K562 (cell line): ENCODE data around the gene UBASH3A. TPM values are rescaled to one million over a fixed set of nuclear protein-coding genes. Genes with fewer than 3 reads are reported as not detected.

ENCODE experiments used
- ATAC-seq: fragments of 200-7000 bp; cut with Tn5 transposase; 3 replicates; pipeline ENCODE4 v1.9.1; 2020; ENCODE audit warnings: moderate library complexity
- BruUV-seq: library from RNA; stranded (reverse); fragments of 400-500 nt; replicated peaks from 2 replicates; lab custom pipeline; 2021; lab: Mats Ljungman, UMichigan
- CTCF ChIA-PET: fragments of 300-600 bp; formaldehyde crosslinking; extraction: SDS; loops from one replicate; lab custom pipeline; 2021; ENCODE audit warnings: low intra/inter-chr PET ratio; lab: Yijun Ruan, JAX
- POLR2A ChIA-PET: fragments of 300-600, 350-650 bp; sonication (Branson Sonifier 250); formaldehyde crosslinking; extraction: SDS; loops from one replicate; lab custom pipeline; 2021; ENCODE audit warnings: antibody characterized with exemption, inconsistent platforms; lab: Yijun Ruan, JAX
- DNase-seq, 4 experiments: peaks; one replicate each; pipeline versions ENCODE4 v3.0.0 to v3.0.0-alpha.2; 2011 to 2018; ENCODE audit warnings: low spot score in 3 of 4, mixed read lengths in 3 of 4; ENCODE audit errors: extremely low read depth in 1 of 4
- FAIRE-seq: peaks from 2 replicates; lab custom pipeline; 2011; peaks lifted over from hg19 to GRCh38; lab: Jason Lieb, UNC
- H2AFZ ChIP-seq: 2 replicates; pipeline ENCODE4 v1.6.0; 2011; ENCODE audit warnings: low read depth, low read length, control low read depth, inconsistent platforms
- H3K27ac ChIP-seq: fragments of 200-600 bp; 3 replicates; pipeline ENCODE4 v1.8.0; 2011; ENCODE audit warnings: low read depth, mild to moderate bottlenecking, control low read depth, inconsistent platforms, low read length, moderate library complexity, mixed read lengths; ENCODE audit errors: extremely low read depth
- H3K27me3 ChIP-seq, 2 experiments: fragments of 300-600 bp in 1 of 2; 2 replicates in 1 of 2; 3 replicates in 1 of 2; pipeline versions ENCODE4 v1.6.0 to v1.8.0; 2011; ENCODE audit warnings: inconsistent platforms in 2 of 2, low read length in 2 of 2, mild to moderate bottlenecking in 1 of 2, mixed read lengths in 1 of 2, moderate library complexity in 1 of 2; ENCODE audit not compliant: control insufficient read depth in 2 of 2, insufficient read depth in 2 of 2
- H3K36me3 ChIP-seq: fragments of 300-600 bp; 3 replicates; pipeline ENCODE4 v1.8.0; 2011; ENCODE audit warnings: mild to moderate bottlenecking, low read length, inconsistent platforms; ENCODE audit not compliant: control insufficient read depth, insufficient read depth
- H3K4me1 ChIP-seq, 2 experiments: fragments of 200-600 bp in 1 of 2; replicated peaks in 1 of 2; 2 replicates in 1 of 2; 3 replicates in 1 of 2; pipeline versions ENCODE4 v1.5.1 to v1.8.0; 2011; ENCODE audit warnings: inconsistent platforms in 2 of 2, low read length in 2 of 2, mild to moderate bottlenecking in 1 of 2, mixed read lengths in 1 of 2, moderate library complexity in 1 of 2; ENCODE audit not compliant: control insufficient read depth in 2 of 2, insufficient read depth in 2 of 2
- H3K4me2 ChIP-seq: 2 replicates; pipeline ENCODE4 v1.6.1; 2011; ENCODE audit warnings: low read length, control low read depth, inconsistent platforms, mixed read lengths; ENCODE audit not compliant: insufficient read depth
- H3K4me3 ChIP-seq: fragments of 200-600 bp; sonication (generic), shearing (Covaris generic); 2 replicates; pipeline ENCODE4 v1.5.1; 2016; ENCODE audit warnings: control low read depth, inconsistent platforms
- H3K79me2 ChIP-seq: fragments of 200-600 bp; 3 replicates; pipeline ENCODE4 v1.8.0; 2011; ENCODE audit warnings: low read length, inconsistent platforms; ENCODE audit not compliant: control insufficient read depth, insufficient read depth
- H3K9ac ChIP-seq, 2 experiments: 2 replicates each; pipeline versions ENCODE4 v1.6.0 to v1.6.1; 2011; ENCODE audit warnings: low read depth in 2 of 2, low read length in 2 of 2, control low read depth in 1 of 2, inconsistent platforms in 1 of 2, mild to moderate bottlenecking in 1 of 2, mixed read lengths in 1 of 2; ENCODE audit not compliant: insufficient read depth in 1 of 2
- H3K9me1 ChIP-seq: one replicate; pipeline ENCODE4 v1.6.0; 2011; ENCODE audit warnings: inconsistent platforms, mild to moderate bottlenecking, low read length, moderate library complexity; ENCODE audit not compliant: control insufficient read depth, insufficient read depth
- H3K9me3 ChIP-seq: replicated peaks from 2 replicates; pipeline ENCODE4 v1.5.1; 2011; ENCODE audit warnings: low read depth, low read length, inconsistent platforms; ENCODE audit not compliant: control insufficient read depth, insufficient read depth
- H4K20me1 ChIP-seq: replicated peaks from 2 replicates; pipeline ENCODE4 v1.6.1; 2011; ENCODE audit warnings: low read length, inconsistent platforms, mixed read lengths; ENCODE audit not compliant: control insufficient read depth, insufficient read depth
- CREB3L1 ChIP-seq: fragments of 450-650 bp; IDR thresholded peaks from 2 replicates; pipeline ENCODE4 v1.6.1; 2014; ENCODE audit warnings: low read depth, mild to moderate bottlenecking, moderate library complexity, borderline replicate concordance
- DPF2 ChIP-seq: fragments of 450-650 bp; IDR thresholded peaks from 2 replicates; pipeline ENCODE4 v1.6.1; 2016
- HEY1 ChIP-seq: fragments of 250-450 bp; sonication (Bioruptor Pico); IDR thresholded peaks from 2 replicates; pipeline ENCODE4 v1.5.0; 2020; ENCODE audit warnings: mild to moderate bottlenecking, moderate library complexity, borderline replicate concordance
- SETDB1 ChIP-seq: IDR thresholded peaks from one replicate; pipeline ENCODE4 v1.6.1; 2012; ENCODE audit warnings: low read length, control low read depth, inconsistent platforms
- SP2 ChIP-seq: IDR thresholded peaks from 2 replicates; pipeline ENCODE4 v1.6.1; 2011; ENCODE audit warnings: mild to moderate bottlenecking, low read depth, low read length, moderate library complexity; ENCODE audit not compliant: poor library complexity, severe bottlenecking; ENCODE audit errors: extremely low read depth
- TAL1 ChIP-seq: fragments of 450-650 bp; IDR thresholded peaks from 2 replicates; pipeline ENCODE4 v1.6.1; 2016; ENCODE audit warnings: mild to moderate bottlenecking
- TCF7L2 ChIP-seq: fragments of 150-350 bp; IDR thresholded peaks from 2 replicates; pipeline ENCODE4 v1.6.1; 2016; ENCODE audit warnings: low read depth, mild to moderate bottlenecking, low read length, moderate library complexity
- UBTF ChIP-seq, 2 experiments: IDR thresholded peaks; 2 replicates each; pipeline ENCODE4 v1.6.1; 2012; ENCODE audit warnings: improper control_type of control experiment in 2 of 2, low read depth in 2 of 2, low read length in 2 of 2, borderline replicate concordance in 1 of 2
- ZNF77 ChIP-seq: fragments of 250-450 bp; sonication (Bioruptor Pico); IDR thresholded peaks from 2 replicates; pipeline ENCODE4 v1.5.0; 2020
- WGBS: fragments of 100-300 bp; shearing (Covaris generic); methylation state at CpG from one replicate; pipeline ENCODE4 v1.1.6; 2016; ENCODE audit warnings: low coverage, mixed read lengths; ENCODE audit not compliant: insufficient coverage; ENCODE audit errors: missing lambda C conversion rate; 5-methylcytosine and 5-hydroxymethylcytosine counted together
- in situ Hi-C: fragments of 300-500 bp; cut with MboI; formaldehyde crosslinking; loops from 4 replicates; pipeline ENCODE4 v1.15.0; 2018; ENCODE audit warnings: inconsistent platforms, mixed read lengths
- intact Hi-C: fragments of 100-400 bp; cut with micrococcal nuclease; formaldehyde crosslinking; loops from 2 replicates; pipeline ENCODE4 v1.14.2; 2022
- polyA plus RNA-seq, 8 experiments: library from polyadenylated mRNA; depleted of rRNA in 4 of 8; stranded (reverse) in 5 of 8; unstranded in 3 of 8; fragments of >200 nt; fragmentation: Nextera tagmentation in 2 of 8; fragmentation: Illumina TruSeq in 1 of 8; extraction: Ambion mirVana in 2 of 8; extraction: Trizol in 1 of 8; gene quantifications; 2 replicates each; pipeline versions ENCODE4 v1.2.1 to v1.2.3, GENCODE V29; 2011 to 2014; ENCODE audit warnings: inconsistent platforms in 1 of 8, missing spikeins in 1 of 8
- total RNA-seq, 7 experiments: library from RNA; depleted of rRNA in 6 of 7; stranded (reverse); fragments of >200 nt in 6 of 7; fragmentation: Illumina TruSeq in 2 of 7; extraction: Trizol in 2 of 7; gene quantifications; 2 replicates each; pipeline versions ENCODE4 v1.2.1 to v1.2.3, GENCODE V29; 2011 to 2021; ENCODE audit warnings: low replicate concordance in 1 of 7
- TF ChIP-seq, protein P1 (sequence below): sonication (generic); formaldehyde crosslinking; IDR thresholded peaks from 2 replicates; pipeline ENCODE4 v1.8.1; 2023; ENCODE audit warnings: mild to moderate bottlenecking, missing genetic modification reagents, moderate library complexity

The UBASH3A gene
- total and polyA plus RNA-seq, 9 of the 15 experiments (the other 6 are each of a cell fraction or from before 2014, with no cell fraction given): 0.23 to 1.8 (median 1.1) TPM

DNA sequence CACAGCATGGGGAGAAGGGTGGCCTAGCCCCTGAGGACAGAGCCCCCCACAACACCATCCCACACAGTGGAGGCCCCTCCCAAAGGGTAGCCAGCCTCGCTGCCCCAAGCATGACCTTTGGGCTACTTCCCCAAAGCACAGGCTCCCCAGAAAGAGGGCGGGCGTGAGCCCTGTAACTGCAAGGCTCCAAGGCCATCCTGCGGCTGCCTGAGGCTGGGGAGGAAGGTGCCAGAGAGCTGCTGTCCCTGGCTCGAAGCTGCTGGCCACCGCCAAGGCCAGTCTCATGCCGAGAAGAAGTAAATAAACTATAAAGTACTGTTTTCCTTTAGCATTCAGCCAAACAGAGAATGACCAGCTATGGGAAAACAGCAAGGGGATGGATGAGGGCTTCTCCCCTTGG is 27.5 kb downstream of the UBASH3A start:
- ATAC-seq: no peak
- H3K9ac ChIP-seq: peak overlapping the region in 1 of 2 experiments; percentile 13; a peak in 1 of 4 replicates
- H3K4me3 ChIP-seq: no peak overlapping the region
- no peak overlapping the region for H3K4me2 ChIP-seq
- intact Hi-C loops: no loop called here
- no peaks in the 10 kb centered on the region for H3K36me3 ChIP-seq
- H3K27ac ChIP-seq: no peak overlapping the region
- no peak for DNase-seq
- no peaks in the 10 kb centered on the region for H3K9me3 ChIP-seq
- ChIA-PET CTCF (no interaction called here), POLR2A (no interaction called here)
- no peaks in the 10 kb centered on the region for H3K9me1 ChIP-seq
- H4K20me1 ChIP-seq: no peaks in the 10 kb centered on the region; the same call in 1 of the 2 replicates
- H3K79me2 ChIP-seq: no peaks in the 10 kb centered on the region
- no peak for FAIRE-seq
- TF ChIP-seq, protein P1, sequence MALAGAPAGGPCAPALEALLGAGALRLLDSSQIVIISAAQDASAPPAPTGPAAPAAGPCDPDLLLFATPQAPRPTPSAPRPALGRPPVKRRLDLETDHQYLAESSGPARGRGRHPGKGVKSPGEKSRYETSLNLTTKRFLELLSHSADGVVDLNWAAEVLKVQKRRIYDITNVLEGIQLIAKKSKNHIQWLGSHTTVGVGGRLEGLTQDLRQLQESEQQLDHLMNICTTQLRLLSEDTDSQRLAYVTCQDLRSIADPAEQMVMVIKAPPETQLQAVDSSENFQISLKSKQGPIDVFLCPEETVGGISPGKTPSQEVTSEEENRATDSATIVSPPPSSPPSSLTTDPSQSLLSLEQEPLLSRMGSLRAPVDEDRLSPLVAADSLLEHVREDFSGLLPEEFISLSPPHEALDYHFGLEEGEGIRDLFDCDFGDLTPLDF (CRISPR knock-in tag): no peak
- TF ChIP-seq HEY1 (CRISPR knock-in tag) (no peak), TCF7L2 (no peak), SETDB1 (no peak), DPF2 (no peak), CREB3L1 (no peak), UBTF (IDR thresholded peaks at IDR 0.05; ENCODE audit: borderline replicate concordance in 1 of 2, low read depth in 2 of 2, low read length in 2 of 2) (no peak), ZNF77 (CRISPR knock-in tag) (no peak), SP2 (no peak), TAL1 (no peak)
- in situ Hi-C loops: no loop called here
- WGBS: 4% methylated on average over 7 of the region's 7 CpGs
- no peak overlapping the region for H2AFZ ChIP-seq
- no TSS peak for BruUV-seq
- peaks cover 13 to 23% of the 10 kb centered on the region in 2 experiments; a peak in 4 of 5 replicates for H3K4me1 ChIP-seq
- peaks cover 0 to 10% of the 10 kb centered on the region in 2 experiments; a peak in 1 of 5 replicates for H3K27me3 ChIP-seq
